Testis (tissue), 2 donors: Measurements from ENCODE around the gene FHAD1.

Source experiments
- CTCF ChIP-seq, 3 experiments: fragments of 450-650 bp in 2 of 3; fragments of 200-600 bp in 1 of 3; sonication (generic) in 1 of 3; IDR thresholded peaks; one replicate each; pipeline ENCODE4 v1.5.1; 2016 to 2019; ENCODE audit warnings: antibody characterized with exemption in 3 of 3, mild to moderate bottlenecking in 2 of 3, moderate library complexity in 1 of 3
- POLR2A ChIP-seq: fragments of 450-650 bp; IDR thresholded peaks from one replicate; pipeline ENCODE4 v1.6.1; 2017; ENCODE audit warnings: antibody characterized with exemption, mild to moderate bottlenecking, moderate library complexity

- no peak for TF ChIP-seq POLR2A
- no peak for TF ChIP-seq CTCF (IDR thresholded peaks at IDR 0.05)
Observed at GRCh38 chr1:15236321-15236721, 10.7 kb upstream of the FHAD1 start.
